ENCODE measurements around the gene MYH7B. TPM values are rescaled to one million over a fixed set of nuclear protein-coding genes. Genes with fewer than 3 reads are reported as not detected.

MYH7B gene
- total and polyA plus RNA-seq, 2 donors (not counting 1 experiment from before 2014, with no cell fraction given) = 0.03 to 0.33 TPM

DNA sequence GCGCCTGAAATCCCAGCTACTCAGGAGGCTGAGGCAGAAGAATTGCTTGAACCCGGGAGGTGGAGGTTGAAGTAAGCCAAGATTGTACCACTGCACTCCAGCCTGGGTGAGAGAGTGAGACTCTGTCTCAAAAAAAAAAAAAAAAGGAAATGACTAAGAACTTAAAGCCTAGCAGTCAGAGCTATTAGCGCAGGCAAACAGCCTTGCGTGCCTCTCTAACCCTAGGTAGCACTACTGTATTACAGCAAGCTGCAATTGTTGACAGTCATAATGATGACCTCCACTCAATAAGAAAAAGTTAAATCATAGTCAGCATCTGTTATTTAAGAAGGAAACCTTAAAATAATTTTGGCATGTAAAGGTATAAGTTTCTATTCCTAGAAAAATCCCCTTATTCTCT, 14.4 kb upstream of the MYH7B start:
- Histone ChIP-seq H3K4me2 (ENCODE audit: extremely low read depth, insufficient read depth, low read length) (no peak overlapping the region), H3K9me3 (ENCODE audit: control insufficient read depth, insufficient read depth, low read depth, low read length) (no peaks in the 10 kb centered on the region), H3K36me3 (ENCODE audit: control insufficient read depth, insufficient read depth, low read length) (peaks cover 16% of the 10 kb centered on the region), H3K4me3 (replicated peaks in 1 of 4; ENCODE audit: control extremely low read depth in 1 of 4, insufficient read depth in 1 of 4, low read depth in 3 of 4, low read length in 4 of 4) (no peak overlapping the region), H3K9ac (ENCODE audit: insufficient read depth, low read length) (no peak overlapping the region), H3K79me2 (ENCODE audit: control insufficient read depth, insufficient read depth, low read length) (no peaks in the 10 kb centered on the region), H3K27ac (ENCODE audit: insufficient read depth, low read length) (no peak overlapping the region), H3K4me1 (ENCODE audit: control insufficient read depth, extremely low read depth, insufficient read depth, low read length) (no peaks in the 10 kb centered on the region), H2AFZ (ENCODE audit: low read length) (no peak overlapping the region), H3K27me3 (ENCODE audit: control insufficient read depth, insufficient read depth, low read length) (no peaks in the 10 kb centered on the region), H4K20me1 (ENCODE audit: control insufficient read depth, extremely low read depth, insufficient read depth, low read length) (no peaks in the 10 kb centered on the region)
- peak in 1 of 2 donors; percentile 27 for DNase-seq (ENCODE audit: low read depth in 2 of 2)
- TF ChIP-seq, protein P1, sequence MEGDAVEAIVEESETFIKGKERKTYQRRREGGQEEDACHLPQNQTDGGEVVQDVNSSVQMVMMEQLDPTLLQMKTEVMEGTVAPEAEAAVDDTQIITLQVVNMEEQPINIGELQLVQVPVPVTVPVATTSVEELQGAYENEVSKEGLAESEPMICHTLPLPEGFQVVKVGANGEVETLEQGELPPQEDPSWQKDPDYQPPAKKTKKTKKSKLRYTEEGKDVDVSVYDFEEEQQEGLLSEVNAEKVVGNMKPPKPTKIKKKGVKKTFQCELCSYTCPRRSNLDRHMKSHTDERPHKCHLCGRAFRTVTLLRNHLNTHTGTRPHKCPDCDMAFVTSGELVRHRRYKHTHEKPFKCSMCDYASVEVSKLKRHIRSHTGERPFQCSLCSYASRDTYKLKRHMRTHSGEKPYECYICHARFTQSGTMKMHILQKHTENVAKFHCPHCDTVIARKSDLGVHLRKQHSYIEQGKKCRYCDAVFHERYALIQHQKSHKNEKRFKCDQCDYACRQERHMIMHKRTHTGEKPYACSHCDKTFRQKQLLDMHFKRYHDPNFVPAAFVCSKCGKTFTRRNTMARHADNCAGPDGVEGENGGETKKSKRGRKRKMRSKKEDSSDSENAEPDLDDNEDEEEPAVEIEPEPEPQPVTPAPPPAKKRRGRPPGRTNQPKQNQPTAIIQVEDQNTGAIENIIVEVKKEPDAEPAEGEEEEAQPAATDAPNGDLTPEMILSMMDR (conservative IDR thresholded peaks at IDR 0.05 in 1 of 2, IDR thresholded peaks at IDR 0.05 in 1 of 2; ENCODE audit: low read depth in 1 of 2, low read length in 2 of 2) = no peak
- no peak for TF ChIP-seq EZH2 (IDR thresholded peaks at IDR 0.05; ENCODE audit: low read length, missing control alignments)

DNA sequence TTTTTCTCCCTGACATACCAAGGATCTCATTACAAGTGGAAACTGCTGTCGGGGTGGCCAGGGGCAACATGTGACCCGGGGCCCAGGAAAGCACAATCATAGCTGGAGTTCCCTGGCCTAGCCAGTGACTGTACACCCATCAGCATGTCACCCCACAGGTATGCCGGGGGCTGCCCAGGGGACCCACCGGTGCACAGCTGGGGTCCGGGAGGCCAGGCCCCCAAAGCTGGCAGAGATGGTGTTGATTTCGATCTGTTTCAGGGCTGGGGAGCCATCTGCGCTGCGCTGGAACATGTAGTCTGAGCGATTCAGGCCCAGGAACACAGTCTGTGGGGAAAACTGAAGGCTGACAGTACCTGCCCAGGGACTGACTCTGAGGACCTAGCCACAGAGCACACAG, 13.4 kb upstream of the MYH7B start:
- Histone ChIP-seq H3K9me3 (ENCODE audit: control insufficient read depth, insufficient read depth, low read depth, low read length) (no peaks in the 10 kb centered on the region), H3K4me3 (replicated peaks in 1 of 4; ENCODE audit: control extremely low read depth in 1 of 4, insufficient read depth in 1 of 4, low read depth in 3 of 4, low read length in 4 of 4) (no peak overlapping the region), H3K36me3 (ENCODE audit: control insufficient read depth, insufficient read depth, low read length) (peaks cover 16% of the 10 kb centered on the region), H4K20me1 (ENCODE audit: control insufficient read depth, extremely low read depth, insufficient read depth, low read length) (no peaks in the 10 kb centered on the region), H2AFZ (ENCODE audit: low read length) (no peak overlapping the region), H3K4me2 (ENCODE audit: extremely low read depth, insufficient read depth, low read length) (no peak overlapping the region), H3K27ac (ENCODE audit: insufficient read depth, low read length) (no peak overlapping the region), H3K4me1 (ENCODE audit: control insufficient read depth, extremely low read depth, insufficient read depth, low read length) (no peaks in the 10 kb centered on the region), H3K9ac (ENCODE audit: insufficient read depth, low read length) (no peak overlapping the region), H3K79me2 (ENCODE audit: control insufficient read depth, insufficient read depth, low read length) (no peaks in the 10 kb centered on the region), H3K27me3 (ENCODE audit: control insufficient read depth, insufficient read depth, low read length) (no peaks in the 10 kb centered on the region)
- TF ChIP-seq EZH2 (IDR thresholded peaks at IDR 0.05; ENCODE audit: low read length, missing control alignments) = no peak
- TF ChIP-seq, protein P1 (conservative IDR thresholded peaks at IDR 0.05 in 1 of 2, IDR thresholded peaks at IDR 0.05 in 1 of 2; ENCODE audit: low read depth in 1 of 2, low read length in 2 of 2) = no peak
- no peak for DNase-seq (ENCODE audit: low read depth in 2 of 2)

DNA sequence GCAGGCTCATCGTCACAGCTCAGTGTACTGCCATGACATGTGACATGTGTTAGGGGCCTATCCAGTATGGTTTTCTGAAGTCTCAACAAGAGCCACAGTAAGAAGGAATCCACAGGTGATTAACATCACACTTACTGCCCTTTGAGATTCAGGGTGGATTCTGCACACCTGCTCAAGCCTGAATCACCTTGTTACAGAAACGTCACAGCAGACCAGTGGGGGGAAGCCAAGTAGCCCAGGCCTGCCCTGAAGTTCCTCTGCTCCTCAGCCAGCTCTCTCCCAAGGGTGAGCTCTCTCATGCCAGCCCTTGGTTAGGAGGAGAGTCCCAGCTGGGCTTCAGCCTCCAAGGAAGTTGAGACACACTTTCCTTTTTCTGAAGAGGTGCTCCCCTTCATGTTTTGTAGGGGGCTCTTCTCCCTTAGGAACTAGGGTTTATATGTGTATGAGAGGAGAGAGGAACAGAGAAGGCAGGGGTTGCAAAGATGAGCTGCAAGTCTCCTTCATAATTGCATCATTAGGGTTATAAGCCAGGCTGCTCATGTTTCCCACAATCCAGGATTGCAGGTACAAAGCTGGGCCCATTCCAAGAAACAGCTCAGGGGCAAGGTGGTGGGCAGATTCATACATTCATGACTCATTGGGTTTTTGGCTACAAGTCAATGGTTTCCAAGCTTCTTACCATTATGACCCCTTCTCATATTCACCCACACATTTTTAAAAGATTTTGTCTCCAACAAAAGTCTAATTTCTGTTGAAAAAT, 11.7 kb upstream of the MYH7B start:
- Histone ChIP-seq H3K79me2 (ENCODE audit: control insufficient read depth, insufficient read depth, low read length) (no peaks in the 10 kb centered on the region), H3K4me2 (ENCODE audit: extremely low read depth, insufficient read depth, low read length) (no peak overlapping the region), H3K4me3 (replicated peaks in 1 of 4; ENCODE audit: control extremely low read depth in 1 of 4, insufficient read depth in 1 of 4, low read depth in 3 of 4, low read length in 4 of 4) (no peak overlapping the region), H4K20me1 (ENCODE audit: control insufficient read depth, extremely low read depth, insufficient read depth, low read length) (no peaks in the 10 kb centered on the region), H3K9ac (ENCODE audit: insufficient read depth, low read length) (no peak overlapping the region), H3K27ac (ENCODE audit: insufficient read depth, low read length) (no peak overlapping the region), H3K36me3 (ENCODE audit: control insufficient read depth, insufficient read depth, low read length) (peaks cover 12% of the 10 kb centered on the region), H3K27me3 (ENCODE audit: control insufficient read depth, insufficient read depth, low read length) (no peaks in the 10 kb centered on the region), H3K9me3 (ENCODE audit: control insufficient read depth, insufficient read depth, low read depth, low read length) (no peaks in the 10 kb centered on the region), H3K4me1 (ENCODE audit: control insufficient read depth, extremely low read depth, insufficient read depth, low read length) (peaks cover 2% of the 10 kb centered on the region), H2AFZ (ENCODE audit: low read length) (no peak overlapping the region)
- TF ChIP-seq, protein P1 (conservative IDR thresholded peaks at IDR 0.05 in 1 of 2, IDR thresholded peaks at IDR 0.05 in 1 of 2; ENCODE audit: low read depth in 1 of 2, low read length in 2 of 2) = no peak
- TF ChIP-seq EZH2 (IDR thresholded peaks at IDR 0.05; ENCODE audit: low read length, missing control alignments) = no peak
- DNase-seq (ENCODE audit: low read depth in 2 of 2) = peak; percentile 6 to 50
